ENCODE results near the gene OR5AU1. TPM values are rescaled to one million over a fixed set of nuclear protein-coding genes. Genes with fewer than 3 reads are reported as not detected.
A peak's percentile ranks its signal among the peaks of the same experiment; 100 is the strongest.

Gene OR5AU1
- total and polyA plus RNA-seq, 4 donors, result 0.05 to 0.11 TPM; not detected in 2

GRCh38 chr14:21199611-21200560, 44.0 kb upstream of the OR5AU1 start:
- H3K27ac ChIP-seq (ENCODE audit: low read depth, low read length), result no peak overlapping the region
- peaks cover 6% of the 10 kb centered on the region for H3K36me3 ChIP-seq (ENCODE audit: control insufficient read depth, insufficient read depth, low read length)
- no CpG with 5 or more reads among the region's 3 CpGs for WGBS (ENCODE audit: insufficient coverage)
- no peaks in the 10 kb centered on the region for H3K27me3 ChIP-seq (ENCODE audit: control insufficient read depth, insufficient read depth, low read length)
- peaks cover 5% of the 10 kb centered on the region for H3K9me3 ChIP-seq (ENCODE audit: control insufficient read depth, insufficient read depth, low read length)
- no peak overlapping the region for H3K4me3 ChIP-seq (ENCODE audit: low read depth, low read length)
- H3K4me1 ChIP-seq (ENCODE audit: control insufficient read depth, insufficient read depth, low read length), result no peaks in the 10 kb centered on the region
- no peak for DNase-seq (ENCODE audit: low read depth in 4 of 6, low spot score in 6 of 6)

GRCh38 chr14:21197418-21198205, 41.7 kb upstream of the OR5AU1 start:
- Histone ChIP-seq H3K9me3 (ENCODE audit: control insufficient read depth, insufficient read depth, low read length) (peaks cover 5% of the 10 kb centered on the region), H3K4me3 (ENCODE audit: low read depth, low read length) (no peak overlapping the region), H3K36me3 (ENCODE audit: control insufficient read depth, insufficient read depth, low read length) (peaks cover 4% of the 10 kb centered on the region), H3K27me3 (ENCODE audit: control insufficient read depth, insufficient read depth, low read length) (no peaks in the 10 kb centered on the region), H3K27ac (ENCODE audit: low read depth, low read length) (no peak overlapping the region), H3K4me1 (ENCODE audit: control insufficient read depth, insufficient read depth, low read length) (peaks cover under 1% of the 10 kb centered on the region)
- no CpG with 5 or more reads among the region's 2 CpGs for WGBS (ENCODE audit: insufficient coverage)
- no peak for DNase-seq (ENCODE audit: low read depth in 4 of 6, low spot score in 6 of 6)

GRCh38 chr14:21194597-21194996, 38.7 kb upstream of the OR5AU1 start:
- H3K27ac ChIP-seq (ENCODE audit: low read depth, low read length), result no peak overlapping the region
- no peak overlapping the region for H3K4me3 ChIP-seq (ENCODE audit: low read depth, low read length)
- peaks cover 15% of the 10 kb centered on the region for H3K4me1 ChIP-seq (ENCODE audit: control insufficient read depth, insufficient read depth, low read length)
- H3K9me3 ChIP-seq (ENCODE audit: control insufficient read depth, insufficient read depth, low read length), result peaks cover 5% of the 10 kb centered on the region
- no peaks in the 10 kb centered on the region for H3K27me3 ChIP-seq (ENCODE audit: control insufficient read depth, insufficient read depth, low read length)
- no peak for DNase-seq (ENCODE audit: low read depth in 4 of 6, low spot score in 6 of 6)
- no peaks in the 10 kb centered on the region for H3K36me3 ChIP-seq (ENCODE audit: control insufficient read depth, insufficient read depth, low read length)

GRCh38 chr14:21192875-21193535, 37.1 kb upstream of the OR5AU1 start:
- no peaks in the 10 kb centered on the region for H3K27me3 ChIP-seq (ENCODE audit: control insufficient read depth, insufficient read depth, low read length)
- no peak overlapping the region for H3K4me3 ChIP-seq (ENCODE audit: low read depth, low read length)
- no peaks in the 10 kb centered on the region for H3K36me3 ChIP-seq (ENCODE audit: control insufficient read depth, insufficient read depth, low read length)
- peaks cover 15% of the 10 kb centered on the region for H3K4me1 ChIP-seq (ENCODE audit: control insufficient read depth, insufficient read depth, low read length)
- DNase-seq (ENCODE audit: low read depth in 4 of 6, low spot score in 6 of 6), result no peak
- no peak overlapping the region for H3K27ac ChIP-seq (ENCODE audit: low read depth, low read length)
- peaks cover 5% of the 10 kb centered on the region for H3K9me3 ChIP-seq (ENCODE audit: control insufficient read depth, insufficient read depth, low read length)
- 97% methylated on average over 7 of the region's 7 CpGs for WGBS (ENCODE audit: insufficient coverage)

GRCh38 chr14:21192447-21192822, 36.6 kb upstream of the OR5AU1 start:
- no peak for DNase-seq (ENCODE audit: low read depth in 4 of 6, low spot score in 6 of 6)
- 20% methylated on average over 1 of the region's 1 CpG for WGBS (ENCODE audit: insufficient coverage)
- Histone ChIP-seq H3K27ac (ENCODE audit: low read depth, low read length) (no peak overlapping the region), H3K27me3 (ENCODE audit: control insufficient read depth, insufficient read depth, low read length) (no peaks in the 10 kb centered on the region), H3K4me3 (ENCODE audit: low read depth, low read length) (peak overlapping the region; percentile 41), H3K9me3 (ENCODE audit: control insufficient read depth, insufficient read depth, low read length) (peaks cover 5% of the 10 kb centered on the region), H3K4me1 (ENCODE audit: control insufficient read depth, insufficient read depth, low read length) (peaks cover 15% of the 10 kb centered on the region), H3K36me3 (ENCODE audit: control insufficient read depth, insufficient read depth, low read length) (no peaks in the 10 kb centered on the region)

GRCh38 chr14:21191809-21192446, 36.1 kb upstream of the OR5AU1 start:
- 14% methylated on average over 19 of the region's 19 CpGs for WGBS (ENCODE audit: insufficient coverage)
- H3K9me3 ChIP-seq (ENCODE audit: control insufficient read depth, insufficient read depth, low read length), result no peaks in the 10 kb centered on the region
- DNase-seq (ENCODE audit: low read depth in 4 of 6, low spot score in 6 of 6), result peak in 5 of 6 donors; percentile 19 to 85 (median 42)
- H3K27ac ChIP-seq (ENCODE audit: low read depth, low read length), result no peak overlapping the region
- H3K4me3 ChIP-seq (ENCODE audit: low read depth, low read length), result peak overlapping the region; percentile 41
- H3K27me3 ChIP-seq (ENCODE audit: control insufficient read depth, insufficient read depth, low read length), result no peaks in the 10 kb centered on the region
- no peaks in the 10 kb centered on the region for H3K36me3 ChIP-seq (ENCODE audit: control insufficient read depth, insufficient read depth, low read length)
- peaks cover 15% of the 10 kb centered on the region for H3K4me1 ChIP-seq (ENCODE audit: control insufficient read depth, insufficient read depth, low read length)

GRCh38 chr14:21191261-21191808, 35.5 kb upstream of the OR5AU1 start:
- Histone ChIP-seq H3K27ac (ENCODE audit: low read depth, low read length) (no peak overlapping the region), H3K36me3 (ENCODE audit: control insufficient read depth, insufficient read depth, low read length) (no peaks in the 10 kb centered on the region), H3K27me3 (ENCODE audit: control insufficient read depth, insufficient read depth, low read length) (no peaks in the 10 kb centered on the region), H3K9me3 (ENCODE audit: control insufficient read depth, insufficient read depth, low read length) (no peaks in the 10 kb centered on the region), H3K4me1 (ENCODE audit: control insufficient read depth, insufficient read depth, low read length) (peaks cover 15% of the 10 kb centered on the region), H3K4me3 (ENCODE audit: low read depth, low read length) (no peak overlapping the region)
- no peak for DNase-seq (ENCODE audit: low read depth in 4 of 6, low spot score in 6 of 6)
- WGBS (ENCODE audit: insufficient coverage), result no CpG with 5 or more reads among the region's 7 CpGs

- Histone ChIP-seq H3K27me3 (ENCODE audit: control insufficient read depth, insufficient read depth, low read length) (no peaks in the 10 kb centered on the region), H3K4me1 (ENCODE audit: control insufficient read depth, insufficient read depth, low read length) (no peaks in the 10 kb centered on the region), H3K4me3 (ENCODE audit: low read depth, low read length) (no peak overlapping the region), H3K36me3 (ENCODE audit: control insufficient read depth, insufficient read depth, low read length) (no peaks in the 10 kb centered on the region), H3K9me3 (ENCODE audit: control insufficient read depth, insufficient read depth, low read length) (no peaks in the 10 kb centered on the region), H3K27ac (ENCODE audit: low read depth, low read length) (no peak overlapping the region)
- WGBS (ENCODE audit: insufficient coverage), result no CpG with 5 or more reads among the region's 5 CpGs
- DNase-seq (ENCODE audit: low read depth in 4 of 6, low spot score in 6 of 6), result peak in 1 of 6 donors; percentile 78
Measured at GRCh38 chr14:21185491-21185890, 29.6 kb upstream of the OR5AU1 start.

- Histone ChIP-seq H3K9me3 (ENCODE audit: control insufficient read depth, insufficient read depth, low read length) (no peaks in the 10 kb centered on the region), H3K36me3 (ENCODE audit: control insufficient read depth, insufficient read depth, low read length) (no peaks in the 10 kb centered on the region), H3K4me3 (ENCODE audit: low read depth, low read length) (no peak overlapping the region), H3K27me3 (ENCODE audit: control insufficient read depth, insufficient read depth, low read length) (no peaks in the 10 kb centered on the region), H3K27ac (ENCODE audit: low read depth, low read length) (no peak overlapping the region), H3K4me1 (ENCODE audit: control insufficient read depth, insufficient read depth, low read length) (no peaks in the 10 kb centered on the region)
- DNase-seq (ENCODE audit: low read depth in 4 of 6, low spot score in 6 of 6), result peak in 1 of 6 donors; percentile 75
- WGBS (ENCODE audit: insufficient coverage), result no CpG with 5 or more reads among the region's 1 CpG
Measured at GRCh38 chr14:21184254-21184653, 28.4 kb upstream of the OR5AU1 start.
